ENCODE measurements around the gene GRK3. TPM values are rescaled to one million over a fixed set of nuclear protein-coding genes. Genes with fewer than 3 reads are reported as not detected.

GRK3 gene
- total and polyA plus RNA-seq, 10 of the 15 experiments (the other 5 are each of a cell fraction or from before 2014, with no cell fraction given) = 3.1 to 35.1 (median 14.7) TPM

GRCh38 chr22:25702571-25703167 lies 138.2 kb downstream of the GRK3 start:
- no peaks in the 10 kb centered on the region for H4K20me1 ChIP-seq (ENCODE audit: control insufficient read depth, insufficient read depth)
- H3K4me3 ChIP-seq = no peak overlapping the region
- ChIA-PET POLR2A (interaction anchor here (1.7 kb wide), 1 partner anchor 133 kb away, joined by 4 read pairs; no protein-coding TSS in a partner anchor), RAD21 (ENCODE audit: unreplicated experiment) (interaction anchor here (1.2 to 6.3 kb wide), 7 partner anchors 48 to 241 kb away, joined by 3 to 57 read pairs (median 5); no protein-coding TSS in a partner anchor), SMC1A (ENCODE audit: uncharacterized antibody, unreplicated experiment) (interaction anchor here (0.7 to 4.0 kb wide), 12 partner anchors 10 to 207 kb away, joined by 3 to 61 read pairs (median 4); no protein-coding TSS in a partner anchor), CTCF (interaction anchor here (0.8 to 4.1 kb wide), 18 partner anchors 9 to 255 kb away, joined by 3 to 88 read pairs (median 4); partner anchors contain the start of gene GRK3)
- BruUV-seq (replicated peaks) = no TSS peak
- ATAC-seq = peak; percentile 77
- H3K9ac ChIP-seq (ENCODE audit: control insufficient read depth, insufficient read depth, low read length) = no peak overlapping the region
- peak; percentile 70 for FAIRE-seq
- H3K79me2 ChIP-seq (ENCODE audit: control insufficient read depth, insufficient read depth, low read length) = no peaks in the 10 kb centered on the region
- H3K36me3 ChIP-seq (ENCODE audit: control insufficient read depth in 2 of 2, insufficient read depth in 2 of 2, low read length in 1 of 2) = peaks cover 4 to 7% of the 10 kb centered on the region in 2 experiments
- H3K4me1 ChIP-seq (ENCODE audit: control insufficient read depth, insufficient read depth, low read length) = peaks cover 15% of the 10 kb centered on the region; the same call in 1 of the 2 replicates
- intact Hi-C loops (cut with micrococcal nuclease; ENCODE audit: unreplicated experiment) (loop anchor here (1.0 to 2.0 kb wide), 3 partner anchors 130 to 240 kb away; no protein-coding TSS in a partner anchor), in situ Hi-C loops (cut with MboI) (loop anchor here (5.0 kb wide), 1 partner anchor 240 kb away; no protein-coding TSS in a partner anchor)
- 3% methylated on average over 7 of the region's 7 CpGs for WGBS (ENCODE audit: insufficient coverage, insufficient replicate concordance, low lambda C conversion rate, missing lambda C conversion rate)
- H3K9me3 ChIP-seq (replicated peaks; ENCODE audit: control insufficient read depth, insufficient read depth, low read length) = no peaks in the 10 kb centered on the region
- peak overlapping the region; percentile 13; the same call in 1 of the 2 replicates for H3K27ac ChIP-seq (ENCODE audit: control insufficient read depth, insufficient read depth)
- no peaks in the 10 kb centered on the region for H3K27me3 ChIP-seq (replicated peaks in 1 of 2; ENCODE audit: control insufficient read depth in 2 of 2, insufficient read depth in 2 of 2, low read length in 1 of 2)
- peak; percentile 32 for DNase-seq (ENCODE audit: low read depth, low spot score)
- H3K4me2 ChIP-seq (ENCODE audit: control insufficient read depth, insufficient read depth) = peak overlapping the region; percentile 63
- peak overlapping the region; percentile 43 for H2AFZ ChIP-seq (ENCODE audit: control insufficient read depth, low read depth, low read length)
- TF ChIP-seq ZZZ3 (IDR thresholded peaks at IDR 0.05; ENCODE audit: control insufficient read depth, insufficient read length, low read depth) = no peak
- TF ChIP-seq KAT2A (conservative IDR thresholded peaks at IDR 0.05; ENCODE audit: control insufficient read depth, low read depth, low read length) = no peak
- no peak for TF ChIP-seq TCF3 (IDR thresholded peaks at IDR 0.05; ENCODE audit: borderline replicate concordance, insufficient read depth, low read depth, low read length)
- 0 out of 2 replicates have a peak, but pooled peaks have one; percentile 11 for TF ChIP-seq MTA2 (IDR thresholded peaks at IDR 0.05; ENCODE audit: low read depth)
- no peak for TF ChIP-seq MXI1 (IDR thresholded peaks at IDR 0.05; ENCODE audit: low read depth, low read length)
- TF ChIP-seq RFX5 (IDR thresholded peaks at IDR 0.05; ENCODE audit: low read depth, low read length) = no peak
- no peak for TF ChIP-seq NR2F1 (conservative IDR thresholded peaks at IDR 0.05)
- peak; percentile 38 for TF ChIP-seq JUNB (IDR thresholded peaks at IDR 0.05)
- no peak for TF ChIP-seq BHLHE40 (IDR thresholded peaks at IDR 0.05; ENCODE audit: borderline replicate concordance in 1 of 2, low read depth in 2 of 2, low read length in 1 of 2)
- no peak for TF ChIP-seq POLR2AphosphoS5 (IDR thresholded peaks at IDR 0.05; ENCODE audit: low read length)
- no peak for TF ChIP-seq LARP7 (IDR thresholded peaks at IDR 0.05)
- no peak for TF ChIP-seq CEBPZ (IDR thresholded peaks at IDR 0.05; ENCODE audit: low read depth, low read length)
- no peak for TF ChIP-seq ZNF274 (IDR thresholded peaks at IDR 0.05; ENCODE audit: insufficient read depth, insufficient read length)
- 0 out of 2 replicates have a peak, but pooled peaks have one; percentile 20 for TF ChIP-seq RELB (IDR thresholded peaks at IDR 0.05; ENCODE audit: low read depth)
- TF ChIP-seq POLR2AphosphoS2 (IDR thresholded peaks at IDR 0.05; ENCODE audit: low read depth, low read length) = no peak
- TF ChIP-seq PAX5 (IDR thresholded peaks at IDR 0.05; ENCODE audit: borderline replicate concordance, low read depth, low read length) = no peak
- TF ChIP-seq IKZF2 (IDR thresholded peaks at IDR 0.05) = peak; percentile 63 to 72
- no peak for TF ChIP-seq CREB1 (IDR thresholded peaks at IDR 0.05; ENCODE audit: low read depth)
- 0 out of 2 replicates have a peak, but pooled peaks have one; percentile 40 for TF ChIP-seq MTA3 (IDR thresholded peaks at IDR 0.05; ENCODE audit: borderline replicate concordance, low read length)
- TF ChIP-seq STAT3 (IDR thresholded peaks at IDR 0.05; ENCODE audit: low read depth, low read length) = no peak
- no peak for TF ChIP-seq DPF2 (IDR thresholded peaks at IDR 0.05)

Measured in GM12878 (cell line).